Right ventricle myocardium superior (tissue), 1 donor: ENCODE data around the gene BMPR1B. TPM values are rescaled to one million over a fixed set of nuclear protein-coding genes. Genes with fewer than 3 reads are reported as not detected.
"Not testable (repeated sequence)": the region's sequence is repeated elsewhere in the genome, so short reads cannot be mapped to it uniquely, and the experiment has no call there.

ENCODE experiments used
- ATAC-seq: fragments of 200-7000 bp; cut with Tn5 transposase; one replicate; pipeline ENCODE4 v1.9.1; 2020; ENCODE audit warnings: mild to moderate bottlenecking; ENCODE audit not compliant: poor library complexity
- DNase-seq: peaks from one replicate; pipeline ENCODE4 v3.0.0-alpha.2; 2020
- intact Hi-C: fragments of 100-400 bp; cut with DNase I; formaldehyde crosslinking; loops from one replicate; pipeline ENCODE4 v1.11.2; 2022
- total RNA-seq: library from RNA; stranded (reverse); fragmentation: NEBNext Ultra II Directional; extraction: Animal tissue kit (Norgen Biotek cat#: 25700); gene quantifications from one replicate; pipeline ENCODE4 v1.2.1, GENCODE V29; 2021
- donor health status: DM: no; HTN: yes; CAD: no; lungs with severe emphysema.

BMPR1B gene
- total RNA-seq, 1 donor from 2014 or later = 1.4 TPM

- ATAC-seq (no peak), DNase-seq (no peak)
- intact Hi-C loops = loop anchor here (2.0 kb wide), 1 partner anchor 32 kb away; no protein-coding TSS in a partner anchor
Observed at GRCh38 chr4:95050980-95051701, 293.4 kb downstream of the BMPR1B start.

GRCh38 chr4:95051702-95052020, 293.9 kb downstream of the BMPR1B start:
- ATAC-seq (no peak), DNase-seq (no peak)
- intact Hi-C loops = loop anchor here (2.0 kb wide), 1 partner anchor 31 kb away; no protein-coding TSS in a partner anchor

GRCh38 chr4:95058991-95059390, 301.2 kb downstream of the BMPR1B start:
- intact Hi-C loops = no loop called here
- no peak for DNase-seq
- no peak for ATAC-seq

- DNase-seq (no peak), ATAC-seq (no peak)
- intact Hi-C loops = no loop called here
Observed at GRCh38 chr4:95059663-95060062, 301.9 kb downstream of the BMPR1B start.

- intact Hi-C loops = no loop called here
- ATAC-seq = no peak
Observed at GRCh38 chr4:95061220-95061619, 303.5 kb downstream of the BMPR1B start.

GRCh38 chr4:95061801-95062200, 304.0 kb downstream of the BMPR1B start:
- ATAC-seq, DNase-seq, intact Hi-C loops: not testable (repeated sequence)

More at GRCh38 chr4:95061220-95061619, 303.5 kb downstream of the BMPR1B start:
- DNase-seq = no peak

GRCh38 chr4:95066050-95066449, 308.3 kb downstream of the BMPR1B start:
- intact Hi-C loops = no loop called here
- no peak for ATAC-seq

GRCh38 chr4:95068401-95068800, 310.6 kb downstream of the BMPR1B start:
- ATAC-seq (no peak), DNase-seq (no peak)
- intact Hi-C loops = no loop called here

More at GRCh38 chr4:95066050-95066449, 308.3 kb downstream of the BMPR1B start:
- no peak for DNase-seq

GRCh38 chr4:95068818-95069478, 311.2 kb downstream of the BMPR1B start:
- DNase-seq = no peak
- intact Hi-C loops = no loop called here
- no peak for ATAC-seq

GRCh38 chr4:95071851-95072250, 314.1 kb downstream of the BMPR1B start:
- DNase-seq (no peak), ATAC-seq (no peak)
- intact Hi-C loops = no loop called here

GRCh38 chr4:95073646-95074045, 315.9 kb downstream of the BMPR1B start:
- DNase-seq = no peak
- ATAC-seq = no peak
- intact Hi-C loops = no loop called here

GRCh38 chr4:95077864-95078263, 320.1 kb downstream of the BMPR1B start:
- DNase-seq = no peak
- intact Hi-C loops = no loop called here
- no peak for ATAC-seq

- no peak for DNase-seq
- intact Hi-C loops = no loop called here
- ATAC-seq = no peak
Observed at GRCh38 chr4:95080969-95081368, 323.2 kb downstream of the BMPR1B start.

- intact Hi-C loops = no loop called here
- ATAC-seq (no peak), DNase-seq (no peak)
Observed at GRCh38 chr4:95084584-95084983, 326.8 kb downstream of the BMPR1B start.

GRCh38 chr4:95085124-95085833, 327.5 kb downstream of the BMPR1B start:
- intact Hi-C loops = no loop called here
- ATAC-seq (no peak), DNase-seq (no peak)

- intact Hi-C loops = no loop called here
- no peak for DNase-seq
- ATAC-seq = no peak
Observed at GRCh38 chr4:95086551-95086950, 328.8 kb downstream of the BMPR1B start.

- intact Hi-C loops = no loop called here
- DNase-seq (no peak), ATAC-seq (no peak)
Observed at GRCh38 chr4:95087657-95088455, 330.1 kb downstream of the BMPR1B start.

GRCh38 chr4:95091272-95091671, 333.5 kb downstream of the BMPR1B start:
- ATAC-seq (peak; percentile 25), DNase-seq (no peak)
- intact Hi-C loops = no loop called here

- DNase-seq (no peak), ATAC-seq (no peak)
- intact Hi-C loops = no loop called here
Observed at GRCh38 chr4:95092766-95093165, 335.0 kb downstream of the BMPR1B start.
